ENCODE results near the gene WDR77. TPM values are rescaled to one million over a fixed set of nuclear protein-coding genes. Genes with fewer than 3 reads are reported as not detected.

Gene WDR77
- total and polyA plus RNA-seq, 2 experiments from 2014 or later, result 37.3 to 55.3 TPM

DNA sequence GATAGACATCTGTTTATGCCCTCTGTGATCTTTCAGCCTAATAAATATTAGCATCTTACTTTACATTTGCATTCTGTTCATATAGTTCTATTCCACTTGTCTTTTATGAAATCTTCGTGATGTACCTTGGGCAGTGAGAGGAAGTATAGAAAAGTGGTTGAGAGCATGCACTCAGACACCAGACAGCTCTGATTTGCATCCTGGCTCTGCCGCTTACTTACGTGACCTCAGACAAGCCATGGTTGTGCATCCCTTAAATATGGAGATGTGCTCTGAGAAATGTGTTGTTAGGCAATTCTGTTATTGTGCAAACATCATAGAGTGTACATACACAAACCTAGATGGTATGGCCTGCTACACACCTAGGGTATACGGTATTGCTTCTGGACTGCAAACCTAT is 44.5 kb downstream of the WDR77 start:
- TF ChIP-seq EZH2 (IDR thresholded peaks at IDR 0.05; ENCODE audit: borderline replicate concordance) (no peak), EZH2phosphoT487 (IDR thresholded peaks at IDR 0.05; ENCODE audit: low read depth, severe bottlenecking, unreplicated experiment) (no peak)
- TF ChIP-seq, protein P1, sequence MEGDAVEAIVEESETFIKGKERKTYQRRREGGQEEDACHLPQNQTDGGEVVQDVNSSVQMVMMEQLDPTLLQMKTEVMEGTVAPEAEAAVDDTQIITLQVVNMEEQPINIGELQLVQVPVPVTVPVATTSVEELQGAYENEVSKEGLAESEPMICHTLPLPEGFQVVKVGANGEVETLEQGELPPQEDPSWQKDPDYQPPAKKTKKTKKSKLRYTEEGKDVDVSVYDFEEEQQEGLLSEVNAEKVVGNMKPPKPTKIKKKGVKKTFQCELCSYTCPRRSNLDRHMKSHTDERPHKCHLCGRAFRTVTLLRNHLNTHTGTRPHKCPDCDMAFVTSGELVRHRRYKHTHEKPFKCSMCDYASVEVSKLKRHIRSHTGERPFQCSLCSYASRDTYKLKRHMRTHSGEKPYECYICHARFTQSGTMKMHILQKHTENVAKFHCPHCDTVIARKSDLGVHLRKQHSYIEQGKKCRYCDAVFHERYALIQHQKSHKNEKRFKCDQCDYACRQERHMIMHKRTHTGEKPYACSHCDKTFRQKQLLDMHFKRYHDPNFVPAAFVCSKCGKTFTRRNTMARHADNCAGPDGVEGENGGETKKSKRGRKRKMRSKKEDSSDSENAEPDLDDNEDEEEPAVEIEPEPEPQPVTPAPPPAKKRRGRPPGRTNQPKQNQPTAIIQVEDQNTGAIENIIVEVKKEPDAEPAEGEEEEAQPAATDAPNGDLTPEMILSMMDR (IDR thresholded peaks at IDR 0.05; ENCODE audit: poor library complexity), result no peak
- H3K4me2 ChIP-seq, result no peak overlapping the region
- no peaks in the 10 kb centered on the region for H3K79me2 ChIP-seq
- no peaks in the 10 kb centered on the region for H3K9me3 ChIP-seq (ENCODE audit: low read depth)
- no peak overlapping the region for H3K4me3 ChIP-seq
- no peaks in the 10 kb centered on the region for H3K27me3 ChIP-seq
- no peaks in the 10 kb centered on the region for H4K20me1 ChIP-seq (ENCODE audit: insufficient read depth, poor library complexity, severe bottlenecking)
- H3K9me2 ChIP-seq (replicated peaks; ENCODE audit: insufficient read depth), result no peaks in the 10 kb centered on the region
- no peak overlapping the region for H2AFZ ChIP-seq
- H3K4me1 ChIP-seq (ENCODE audit: insufficient read depth), result no peaks in the 10 kb centered on the region
- WGBS (ENCODE audit: low lambda C conversion rate, missing lambda C conversion rate), result 76% methylated on average over 4 of the region's 4 CpGs
- DNase-seq (ENCODE audit: low spot score), result no peak
- H3K27ac ChIP-seq, result no peak overlapping the region
- no peaks in the 10 kb centered on the region for H3K36me3 ChIP-seq (replicated peaks; ENCODE audit: insufficient read depth, low read depth)

DNA sequence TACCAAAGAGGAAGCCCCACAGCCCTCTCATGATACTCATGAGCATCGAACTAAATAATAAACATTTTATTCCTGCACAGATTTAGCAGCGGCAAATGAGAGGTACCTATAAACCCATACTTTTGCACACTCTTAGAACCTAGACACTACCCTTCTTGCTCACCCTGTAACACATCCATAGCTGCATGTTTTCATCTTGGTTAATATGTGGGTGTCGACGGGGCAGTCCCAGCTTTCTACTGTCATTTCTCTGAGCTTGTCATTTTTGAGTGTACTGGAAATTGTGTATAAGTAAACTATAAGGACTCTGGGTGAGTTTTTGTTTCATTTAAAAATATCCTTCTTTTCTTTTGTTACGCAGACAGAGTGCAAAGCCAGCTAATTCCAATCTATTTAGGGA is 47.0 kb downstream of the WDR77 start:
- no peaks in the 10 kb centered on the region for H3K4me1 ChIP-seq (ENCODE audit: insufficient read depth)
- H2AFZ ChIP-seq, result no peak overlapping the region
- no peak overlapping the region for H3K4me3 ChIP-seq
- no peaks in the 10 kb centered on the region for H3K27me3 ChIP-seq
- TF ChIP-seq EZH2phosphoT487 (IDR thresholded peaks at IDR 0.05; ENCODE audit: low read depth, severe bottlenecking, unreplicated experiment), result no peak
- no peak for TF ChIP-seq EZH2 (IDR thresholded peaks at IDR 0.05; ENCODE audit: borderline replicate concordance)
- TF ChIP-seq, protein P1 (IDR thresholded peaks at IDR 0.05; ENCODE audit: poor library complexity), result no peak
- no peaks in the 10 kb centered on the region for H3K9me2 ChIP-seq (replicated peaks; ENCODE audit: insufficient read depth)
- DNase-seq (ENCODE audit: low spot score), result no peak
- no peaks in the 10 kb centered on the region for H4K20me1 ChIP-seq (ENCODE audit: insufficient read depth, poor library complexity, severe bottlenecking)
- no peaks in the 10 kb centered on the region for H3K79me2 ChIP-seq
- H3K27ac ChIP-seq, result no peak overlapping the region
- no peak overlapping the region for H3K4me2 ChIP-seq
- no peaks in the 10 kb centered on the region for H3K36me3 ChIP-seq (replicated peaks; ENCODE audit: insufficient read depth, low read depth)
- no peaks in the 10 kb centered on the region for H3K9me3 ChIP-seq (ENCODE audit: low read depth)
- WGBS (ENCODE audit: low lambda C conversion rate, missing lambda C conversion rate), result 82% methylated on average over 5 of the region's 5 CpGs

DNA sequence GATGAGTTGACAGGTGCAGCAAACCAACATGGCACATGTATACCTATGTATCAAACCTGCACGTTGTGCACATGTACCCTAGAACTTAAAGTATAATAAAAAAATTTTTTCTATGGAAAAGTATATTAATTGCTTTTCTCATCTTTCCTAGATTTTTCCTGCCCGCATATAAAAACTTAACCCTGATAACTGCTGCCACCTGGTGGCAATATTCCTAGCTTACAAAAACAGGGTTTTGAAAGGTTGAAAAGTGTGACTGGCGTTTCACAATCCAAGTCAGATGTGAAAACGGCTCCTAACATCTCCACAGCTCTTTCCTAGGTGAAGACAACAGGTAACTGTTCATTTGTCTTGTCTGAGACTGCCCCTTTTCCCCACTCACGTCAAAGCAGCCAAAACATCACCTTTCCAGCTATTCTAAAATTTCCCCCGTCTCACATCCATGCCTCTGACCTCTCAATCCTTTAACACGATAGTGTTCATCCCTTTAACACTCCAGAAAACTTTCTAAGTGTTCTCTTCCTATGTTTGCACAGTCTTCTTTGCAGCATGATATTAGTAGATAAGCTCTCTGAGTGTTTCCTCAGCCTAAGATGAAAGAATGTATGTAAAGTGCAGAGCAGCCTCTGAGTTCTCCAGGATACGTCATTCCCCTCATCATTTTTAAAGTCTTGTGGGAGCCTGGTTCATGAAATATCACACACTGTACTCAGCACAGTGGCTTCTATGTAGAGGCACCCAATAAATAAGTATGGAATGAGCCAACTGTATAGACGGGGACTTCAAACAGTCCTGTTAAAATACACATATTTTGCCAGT is 49.1 kb downstream of the WDR77 start:
- WGBS (ENCODE audit: low lambda C conversion rate, missing lambda C conversion rate), result 21% methylated on average over 9 of the region's 9 CpGs
- TF ChIP-seq, protein P1 (IDR thresholded peaks at IDR 0.05; ENCODE audit: poor library complexity), result peak; percentile 73
- no peak for TF ChIP-seq EZH2phosphoT487 (IDR thresholded peaks at IDR 0.05; ENCODE audit: low read depth, severe bottlenecking, unreplicated experiment)
- DNase-seq (ENCODE audit: low spot score), result peak; percentile 80
- H3K4me1 ChIP-seq (ENCODE audit: insufficient read depth), result no peaks in the 10 kb centered on the region
- H3K27ac ChIP-seq, result no peak overlapping the region
- H3K4me3 ChIP-seq, result no peak overlapping the region
- H3K4me2 ChIP-seq, result peak overlapping the region; percentile 61
- no peaks in the 10 kb centered on the region for H3K9me2 ChIP-seq (replicated peaks; ENCODE audit: insufficient read depth)
- H3K36me3 ChIP-seq (replicated peaks; ENCODE audit: insufficient read depth, low read depth), result no peaks in the 10 kb centered on the region
- H2AFZ ChIP-seq, result no peak overlapping the region
- H3K79me2 ChIP-seq, result no peaks in the 10 kb centered on the region
- no peaks in the 10 kb centered on the region for H3K9me3 ChIP-seq (ENCODE audit: low read depth)
- no peaks in the 10 kb centered on the region for H3K27me3 ChIP-seq
- no peaks in the 10 kb centered on the region for H4K20me1 ChIP-seq (ENCODE audit: insufficient read depth, poor library complexity, severe bottlenecking)
